HEK293T (cell line): ENCODE measurements around the gene PAK5.

Experiments
- CTCF ChIA-PET: fragments of 350-600 bp; formaldehyde crosslinking; extraction: SDS; loops from one replicate; lab custom pipeline; 2021; ENCODE audit warnings: antibody characterized with exemption, inconsistent platforms; lab: Yijun Ruan, JAX
- POLR2A ChIA-PET: fragments of 350-600 bp; formaldehyde crosslinking; extraction: SDS; loops from one replicate; lab custom pipeline; 2020; ENCODE audit warnings: antibody characterized with exemption, inconsistent platforms; lab: Yijun Ruan, JAX
- DNase-seq: peaks from one replicate; pipeline ENCODE4 v3.0.0; 2012; ENCODE audit warnings: mixed read lengths; ENCODE audit errors: extremely low spot score
- ARNT ChIP-seq: fragments of 450-650 bp; IDR thresholded peaks from 2 replicates; pipeline ENCODE4 v1.6.1; 2017; ENCODE audit warnings: mild to moderate bottlenecking
- BHLHE40 ChIP-seq: fragments of 450-650 bp; IDR thresholded peaks from 2 replicates; pipeline ENCODE4 v1.6.1; 2016; ENCODE audit warnings: mild to moderate bottlenecking, moderate library complexity, borderline replicate concordance
- CTBP1 ChIP-seq: fragments of 450-650 bp; IDR thresholded peaks from 2 replicates; pipeline ENCODE4 v1.6.1; 2016; ENCODE audit warnings: borderline replicate concordance
- ELF4 ChIP-seq: fragments of 450-650 bp; IDR thresholded peaks from 2 replicates; pipeline ENCODE4 v1.6.1; 2017; ENCODE audit warnings: antibody characterized with exemption
- FOXA1 ChIP-seq: fragments of 450-650 bp; IDR thresholded peaks from 2 replicates; pipeline ENCODE4 v1.6.1; 2016; ENCODE audit warnings: mild to moderate bottlenecking
- FOXK2 ChIP-seq: fragments of 450-650 bp; IDR thresholded peaks from 2 replicates; pipeline ENCODE4 v1.6.1; 2016; ENCODE audit warnings: mild to moderate bottlenecking
- FOXM1 ChIP-seq: fragments of 450-650 bp; IDR thresholded peaks from 2 replicates; pipeline ENCODE4 v1.6.1; 2017; ENCODE audit warnings: mild to moderate bottlenecking, borderline replicate concordance
- HDGF ChIP-seq: fragments of 450-650 bp; IDR thresholded peaks from 2 replicates; pipeline ENCODE4 v1.6.1; 2017; ENCODE audit warnings: antibody characterized with exemption, borderline replicate concordance
- L3MBTL2 ChIP-seq: fragments of 450-650 bp; conservative IDR thresholded peaks from 2 replicates; pipeline ENCODE4 v1.6.1; 2016; ENCODE audit warnings: mild to moderate bottlenecking
- LEF1 ChIP-seq: fragments of 450-650 bp; IDR thresholded peaks from 2 replicates; pipeline ENCODE4 v1.6.1; 2017; ENCODE audit warnings: mild to moderate bottlenecking, borderline replicate concordance
- NFRKB ChIP-seq: fragments of 450-650 bp; IDR thresholded peaks from 2 replicates; pipeline ENCODE4 v1.6.1; 2016; ENCODE audit warnings: mild to moderate bottlenecking, moderate library complexity
- SP1 ChIP-seq: fragments of 450-650 bp; IDR thresholded peaks from 2 replicates; pipeline ENCODE4 v1.6.1; 2017
- SUZ12 ChIP-seq: fragments of 450-650 bp; IDR thresholded peaks from 2 replicates; pipeline ENCODE4 v1.6.1; 2016; ENCODE audit warnings: mild to moderate bottlenecking
- TARDBP ChIP-seq: fragments of 450-650 bp; IDR thresholded peaks from 2 replicates; pipeline ENCODE4 v1.6.1; 2016
- ZNF384 ChIP-seq: fragments of 450-650 bp; IDR thresholded peaks from 2 replicates; pipeline ENCODE4 v1.6.1; 2016
- TF ChIP-seq, protein P1 (sequence below): fragments of 450-650 bp; IDR thresholded peaks from 2 replicates; pipeline ENCODE4 v1.6.1; 2016

PAK5 gene

DNA sequence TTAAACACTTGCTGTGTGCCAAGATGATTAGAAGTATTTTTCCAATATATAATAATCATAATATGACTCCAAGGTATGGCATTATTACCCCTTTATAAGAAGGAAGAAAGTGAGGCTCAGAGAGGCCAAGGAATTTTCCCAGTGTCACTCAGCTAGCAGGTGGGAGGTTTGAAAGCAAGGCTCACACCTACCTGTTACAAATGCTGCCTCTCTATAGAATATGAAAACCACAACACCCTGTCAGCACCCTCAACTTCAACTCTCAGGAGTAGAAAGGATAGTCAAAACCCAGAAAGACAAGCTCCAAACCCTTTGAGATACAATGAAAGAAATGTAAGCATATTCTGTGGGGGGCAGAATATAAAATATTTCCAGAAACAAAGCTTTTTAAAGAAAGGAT, 247.8 kb downstream of the PAK5 start:
- ChIA-PET POLR2A (no interaction called here), CTCF (no interaction called here)
- TF ChIP-seq HDGF: no peak
- no peak for TF ChIP-seq FOXK2
- TF ChIP-seq TARDBP: no peak
- no peak for TF ChIP-seq SP1
- no peak for TF ChIP-seq SUZ12
- no peak for TF ChIP-seq BHLHE40
- no peak for TF ChIP-seq ZNF384
- TF ChIP-seq FOXA1: no peak
- no peak for TF ChIP-seq FOXM1
- DNase-seq: no peak

DNA sequence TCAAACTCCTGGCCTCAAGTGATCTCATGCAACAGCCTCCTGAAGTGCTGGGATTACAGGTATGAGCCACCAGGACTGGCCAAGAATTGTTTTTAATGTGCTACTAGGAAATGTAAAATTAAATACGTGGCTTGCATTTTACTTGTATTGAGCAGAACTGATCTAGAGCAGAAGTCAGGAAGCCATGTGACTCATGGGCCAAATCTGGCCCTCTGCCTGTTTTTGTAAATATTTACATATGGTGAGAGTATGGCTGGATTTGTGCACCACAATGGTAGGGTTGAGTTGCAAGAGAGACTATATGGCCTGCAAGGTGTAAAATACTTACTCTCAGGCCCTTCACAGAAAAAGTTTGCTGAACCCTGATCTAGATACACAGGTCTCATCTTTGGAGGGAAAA, 248.7 kb downstream of the PAK5 start:
- TF ChIP-seq ELF4 (no peak), CTBP1 (no peak), BHLHE40 (no peak), FOXA1 (no peak), FOXK2 (no peak), LEF1 (no peak), SP1 (no peak), ARNT (no peak), FOXM1 (no peak), ZNF384 (no peak), SUZ12 (no peak), NFRKB (no peak), L3MBTL2 (no peak), HDGF (no peak), TARDBP (no peak)
- TF ChIP-seq, protein P1, sequence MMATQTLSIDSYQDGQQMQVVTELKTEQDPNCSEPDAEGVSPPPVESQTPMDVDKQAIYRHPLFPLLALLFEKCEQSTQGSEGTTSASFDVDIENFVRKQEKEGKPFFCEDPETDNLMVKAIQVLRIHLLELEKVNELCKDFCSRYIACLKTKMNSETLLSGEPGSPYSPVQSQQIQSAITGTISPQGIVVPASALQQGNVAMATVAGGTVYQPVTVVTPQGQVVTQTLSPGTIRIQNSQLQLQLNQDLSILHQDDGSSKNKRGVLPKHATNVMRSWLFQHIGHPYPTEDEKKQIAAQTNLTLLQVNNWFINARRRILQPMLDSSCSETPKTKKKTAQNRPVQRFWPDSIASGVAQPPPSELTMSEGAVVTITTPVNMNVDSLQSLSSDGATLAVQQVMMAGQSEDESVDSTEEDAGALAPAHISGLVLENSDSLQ: no peak
- ChIA-PET POLR2A (no interaction called here), CTCF (no interaction called here)
- no peak for DNase-seq

DNA sequence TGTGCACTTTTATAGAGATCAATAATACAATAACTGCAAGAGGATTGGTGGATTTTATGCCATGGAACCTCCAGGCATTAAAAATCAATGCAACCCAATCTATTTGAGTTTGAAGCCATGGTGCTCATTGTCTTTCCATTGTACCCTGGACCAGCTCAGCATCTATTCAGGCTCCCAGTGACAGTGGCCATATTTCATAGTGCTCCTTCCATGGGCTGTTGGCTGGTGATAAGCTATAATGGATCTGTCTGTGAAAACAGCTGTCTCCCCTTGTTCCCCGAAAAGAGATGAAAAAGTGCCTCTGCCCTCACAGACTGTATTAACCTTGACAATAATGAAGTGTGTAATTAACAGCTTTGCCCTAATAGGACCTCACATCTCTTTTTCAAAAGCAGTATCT, 250.2 kb downstream of the PAK5 start:
- CTCF ChIA-PET: no interaction called here
- DNase-seq: no peak
- POLR2A ChIA-PET: no interaction called here
- TF ChIP-seq ELF4 (no peak), SUZ12 (no peak), L3MBTL2 (no peak), ARNT (no peak), SP1 (no peak), FOXK2 (no peak), LEF1 (no peak), ZNF384 (no peak), NFRKB (no peak)
- TF ChIP-seq, protein P1: no peak

DNA sequence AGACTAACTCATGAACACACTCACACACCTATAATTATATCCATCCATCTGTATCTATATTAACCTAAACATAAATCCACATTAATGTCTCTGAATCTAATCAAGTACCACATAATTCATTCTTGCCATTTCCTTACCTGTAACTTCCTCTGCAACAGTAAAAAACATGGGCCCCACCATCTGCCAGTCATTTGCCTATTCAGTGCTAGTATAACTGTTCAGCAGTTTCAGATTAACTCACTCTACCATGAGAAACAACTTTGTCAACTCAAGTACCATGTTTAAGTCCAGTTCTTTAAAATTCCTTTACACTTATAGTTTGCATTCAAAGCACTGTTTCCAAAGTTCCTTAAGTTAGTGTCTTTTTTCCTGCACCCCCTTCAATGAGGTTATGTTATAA, 255.7 kb downstream of the PAK5 start:
- no peak for DNase-seq
- ChIA-PET POLR2A (no interaction called here), CTCF (no interaction called here)
- TF ChIP-seq ARNT (no peak), ZNF384 (no peak), SP1 (no peak), FOXA1 (no peak), TARDBP (no peak), HDGF (no peak), NFRKB (no peak)
- TF ChIP-seq, protein P1: no peak

DNA sequence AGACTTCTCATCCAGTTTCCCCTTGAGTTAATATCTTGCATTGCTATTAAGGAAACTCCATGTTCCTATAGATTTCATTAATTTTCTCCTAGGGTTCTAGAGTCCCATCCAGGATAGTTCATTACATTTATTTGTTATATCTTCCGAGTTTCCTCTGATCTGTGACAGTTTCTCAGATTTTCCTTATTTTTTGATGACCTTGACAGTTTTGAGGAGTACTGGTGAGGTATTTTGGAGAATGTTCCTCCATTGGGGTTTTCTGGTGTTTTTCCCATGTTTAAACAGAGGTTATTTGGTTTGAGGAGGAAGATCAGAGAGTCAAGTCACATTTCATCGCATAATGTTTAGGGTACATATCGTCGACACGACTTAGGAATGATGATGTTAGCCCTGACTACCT, 256.7 kb downstream of the PAK5 start:
- ChIA-PET CTCF (no interaction called here), POLR2A (no interaction called here)
- TF ChIP-seq LEF1: no peak
- no peak for DNase-seq

DNA sequence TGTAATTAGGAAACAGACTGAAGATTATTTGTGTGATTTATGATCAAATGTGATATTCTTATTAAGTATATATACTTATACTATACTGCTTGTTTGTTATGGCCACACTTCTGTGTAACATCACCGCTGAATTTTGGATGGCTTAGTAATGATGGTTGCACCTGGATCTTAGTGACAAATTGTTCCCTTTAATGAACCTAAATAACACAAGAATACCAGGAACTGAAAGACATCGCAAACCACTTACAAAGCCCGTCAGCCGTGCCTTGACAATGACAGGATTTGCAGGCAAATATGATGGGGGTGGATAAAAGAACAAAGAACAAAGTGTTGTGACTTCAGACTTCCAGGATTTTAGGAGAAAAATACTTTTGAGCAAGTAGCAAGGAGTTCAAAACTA, 257.4 kb downstream of the PAK5 start:
- TF ChIP-seq, protein P1: no peak
- TF ChIP-seq ARNT (no peak), ZNF384 (no peak)
- DNase-seq: no peak
- ChIA-PET POLR2A (no interaction called here), CTCF (no interaction called here)

DNA sequence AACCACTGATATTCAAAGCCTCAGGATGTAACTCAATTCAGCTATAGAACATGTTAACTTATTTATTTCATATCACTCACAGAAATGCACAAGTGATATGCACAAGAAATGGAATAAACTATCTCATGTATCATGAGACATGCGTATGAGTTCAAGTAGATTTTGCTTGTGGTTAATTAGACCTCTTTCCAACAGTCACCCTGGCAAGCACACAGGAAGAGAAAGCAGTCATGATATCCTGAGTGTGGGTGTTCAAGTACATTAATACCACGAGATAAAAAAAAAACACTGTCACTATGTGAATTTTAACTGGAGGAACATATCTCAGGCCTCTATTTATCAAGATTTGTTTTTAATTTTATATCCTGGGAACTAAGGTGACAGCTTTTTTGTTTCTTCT, 260.3 kb downstream of the PAK5 start:
- TF ChIP-seq LEF1 (no peak), ARNT (no peak), FOXA1 (no peak), L3MBTL2 (no peak), TARDBP (no peak), BHLHE40 (no peak), NFRKB (no peak), ZNF384 (no peak), FOXM1 (no peak), SP1 (no peak), ELF4 (no peak), CTBP1 (no peak), FOXK2 (no peak), SUZ12 (no peak), HDGF (no peak)
- TF ChIP-seq, protein P1: no peak
- POLR2A ChIA-PET: no interaction called here
- CTCF ChIA-PET: no interaction called here
- DNase-seq: no peak
